Astrocyte (in vitro differentiated cells and primary cell): ENCODE data around the gene TOB2. TPM values are rescaled to one million over a fixed set of nuclear protein-coding genes. Genes with fewer than 3 reads are reported as not detected.

ENCODE experiments used
- DNase-seq: peaks from one replicate; pipeline ENCODE4 v3.0.0-alpha.2; 2010; ENCODE audit warnings: low read depth
- FAIRE-seq: peaks from 2 replicates; lab custom pipeline; 2011; peaks lifted over from hg19 to GRCh38; lab: Jason Lieb, UNC
- H2AFZ ChIP-seq: 2 replicates; pipeline ENCODE4 v1.6.0; 2012; ENCODE audit warnings: low read depth, low read length, inconsistent platforms
- H3K27ac ChIP-seq: 2 replicates; pipeline ENCODE4 v1.5.1; 2011; ENCODE audit warnings: low read depth, low read length, inconsistent platforms
- H3K27me3 ChIP-seq: 2 replicates; pipeline ENCODE4 v1.6.0; 2011; ENCODE audit warnings: low read length, inconsistent platforms; ENCODE audit not compliant: insufficient read depth
- H3K36me3 ChIP-seq: 2 replicates; pipeline ENCODE4 v1.5.1; 2011; ENCODE audit warnings: low read length, inconsistent platforms; ENCODE audit not compliant: insufficient read depth
- H3K4me1 ChIP-seq: 2 replicates; pipeline ENCODE4 v1.5.1; 2011; ENCODE audit warnings: low read length, inconsistent platforms; ENCODE audit not compliant: insufficient read depth
- H3K4me2 ChIP-seq: 2 replicates; pipeline ENCODE4 v1.6.0; 2012; ENCODE audit warnings: low read length, inconsistent platforms
- H3K4me3 ChIP-seq: 2 replicates; pipeline ENCODE4 v1.5.1; 2011; ENCODE audit warnings: low read depth, mild to moderate bottlenecking, low read length, inconsistent platforms; ENCODE audit not compliant: insufficient read depth
- H3K79me2 ChIP-seq: 2 replicates; pipeline ENCODE4 v1.6.0; 2012; ENCODE audit warnings: mild to moderate bottlenecking, low read length, inconsistent platforms; ENCODE audit not compliant: insufficient read depth
- H3K9ac ChIP-seq: 2 replicates; pipeline ENCODE4 v1.6.0; 2012; ENCODE audit warnings: mild to moderate bottlenecking, low read length, inconsistent platforms
- H3K9me3 ChIP-seq: 2 replicates; pipeline ENCODE4 v1.5.1; 2012; ENCODE audit warnings: low read depth, mild to moderate bottlenecking, low read length, inconsistent platforms; ENCODE audit not compliant: insufficient read depth
- H4K20me1 ChIP-seq: 2 replicates; pipeline ENCODE4 v1.6.0; 2012; ENCODE audit warnings: low read length, inconsistent platforms; ENCODE audit not compliant: insufficient read depth
- H3K27ac Mint-ChIP-seq: one replicate; pipeline ENCODE4 v1.8.0; 2021; ENCODE audit warnings: mild to moderate bottlenecking, mixed read lengths; ENCODE audit not compliant: unreplicated experiment
- H3K27me3 Mint-ChIP-seq: one replicate; pipeline ENCODE4 v1.8.0; 2021; ENCODE audit warnings: low read depth, mixed read lengths; ENCODE audit not compliant: unreplicated experiment
- H3K36me3 Mint-ChIP-seq: one replicate; pipeline ENCODE4 v1.8.0; 2021; ENCODE audit warnings: low read depth, mixed read lengths; ENCODE audit not compliant: unreplicated experiment
- H3K4me1 Mint-ChIP-seq: one replicate; pipeline ENCODE4 v1.8.0; 2021; ENCODE audit warnings: low read depth, mixed read lengths; ENCODE audit not compliant: unreplicated experiment
- H3K4me3 Mint-ChIP-seq: one replicate; pipeline ENCODE4 v1.8.0; 2021; ENCODE audit warnings: mild to moderate bottlenecking, moderate library complexity, mixed read lengths; ENCODE audit not compliant: unreplicated experiment
- H3K9me3 Mint-ChIP-seq: one replicate; pipeline ENCODE4 v1.8.0; 2021; ENCODE audit warnings: mild to moderate bottlenecking, mixed read lengths; ENCODE audit not compliant: unreplicated experiment
- EZH2 ChIP-seq: IDR thresholded peaks from 2 replicates; pipeline ENCODE4 v1.6.1; 2012; ENCODE audit warnings: mild to moderate bottlenecking, low read length, inconsistent platforms; ENCODE audit not compliant: insufficient read depth
- total RNA-seq: library from RNA; stranded (reverse); gene quantifications from 2 replicates; pipeline ENCODE4 v1.2.1, GENCODE V29; 2021
- TF ChIP-seq, protein P1 (sequence below): IDR thresholded peaks from 2 replicates; pipeline ENCODE4 v1.5.1; 2011; ENCODE audit warnings: low read depth, mild to moderate bottlenecking, inconsistent platforms, low read length, moderate library complexity; ENCODE audit not compliant: insufficient read depth

TOB2 gene
- total RNA-seq, 1 donor from 2014 or later, result 54.6 TPM

DNA sequence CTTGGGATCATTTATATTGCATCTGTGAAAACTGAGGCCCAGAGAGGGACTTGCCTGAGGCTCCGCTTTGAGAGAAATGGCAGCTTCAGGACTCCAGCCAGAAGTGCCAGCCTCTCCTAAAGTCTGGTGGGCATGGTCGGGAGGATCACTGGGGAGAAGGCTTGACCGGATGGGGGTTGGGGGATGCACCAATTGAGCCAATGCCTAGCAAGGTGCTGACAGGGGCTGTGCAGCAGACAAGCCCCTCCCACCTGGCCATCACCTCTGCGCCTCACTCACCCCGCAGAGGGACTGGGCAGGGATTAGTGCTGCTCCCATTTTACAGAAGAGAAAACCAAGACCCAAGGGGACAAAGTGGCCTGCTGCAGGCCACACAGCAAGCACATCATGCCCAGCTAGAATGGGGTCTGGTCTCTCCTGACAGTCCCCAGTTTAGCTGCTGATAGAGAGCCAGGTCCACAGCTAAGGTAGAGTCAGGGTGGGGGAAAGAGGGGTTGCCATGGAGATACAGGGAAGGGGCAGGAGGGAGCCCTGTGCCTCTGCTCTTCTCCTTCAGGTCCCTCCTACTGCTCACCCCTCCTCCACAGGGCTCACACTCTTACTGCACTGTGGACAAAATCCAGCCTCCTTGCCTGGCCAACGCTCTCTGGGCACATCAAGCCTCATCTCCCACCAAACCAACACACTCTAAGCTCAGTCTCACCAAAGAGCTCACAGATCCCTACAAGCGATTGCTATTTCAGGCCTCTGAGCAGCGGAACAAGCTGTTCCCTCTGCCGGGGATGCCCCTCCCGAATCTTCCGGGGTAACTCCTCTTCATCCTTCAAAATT, 35.4 kb downstream of the TOB2 start:
- no peak overlapping the region for H3K4me3 ChIP-seq
- FAIRE-seq, result no peak
- H3K4me3 Mint-ChIP-seq, result peak overlapping the region; percentile 17

DNA sequence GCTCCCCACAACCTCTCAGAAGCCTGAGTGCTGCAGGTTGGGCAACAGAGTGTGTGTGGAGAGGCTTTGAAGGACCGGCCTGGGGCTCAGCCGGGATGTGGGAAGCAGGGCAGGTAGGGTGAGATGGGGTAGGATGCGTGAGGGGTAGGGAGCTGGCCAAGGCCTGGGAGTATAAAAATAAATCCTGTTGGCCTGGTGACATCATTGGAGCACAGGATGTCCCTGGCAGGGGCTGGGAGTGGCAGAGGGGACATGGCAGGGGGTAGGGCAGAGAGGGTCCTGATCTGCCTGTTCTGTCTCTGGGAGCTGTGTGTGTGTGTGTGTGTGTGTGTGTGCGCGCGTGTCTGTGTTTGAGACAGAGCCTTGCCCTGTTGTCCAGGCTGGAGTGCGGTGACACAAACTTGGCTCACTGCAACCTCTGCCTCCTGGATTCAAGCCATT, 36.3 kb downstream of the TOB2 start:
- DNase-seq (no peak), FAIRE-seq (no peak)
- Histone ChIP-seq H3K27me3 (no peaks in the 10 kb centered on the region), H3K4me1 (peaks cover 15% of the 10 kb centered on the region), H3K9me3 (no peaks in the 10 kb centered on the region), H4K20me1 (no peaks in the 10 kb centered on the region), H3K36me3 (no peaks in the 10 kb centered on the region), H3K4me3 (no peak overlapping the region), H2AFZ (no peak overlapping the region), H3K79me2 (peaks cover 11% of the 10 kb centered on the region), H3K27ac (no peak overlapping the region), H3K4me2 (no peak overlapping the region), H3K9ac (no peak overlapping the region)
- Mint-ChIP-seq H3K4me1 (no peaks in the 10 kb centered on the region), H3K4me3 (no peak overlapping the region), H3K27ac (no peak overlapping the region), H3K36me3 (no peaks in the 10 kb centered on the region), H3K9me3 (no peaks in the 10 kb centered on the region), H3K27me3 (no peaks in the 10 kb centered on the region)
- TF ChIP-seq, protein P1, sequence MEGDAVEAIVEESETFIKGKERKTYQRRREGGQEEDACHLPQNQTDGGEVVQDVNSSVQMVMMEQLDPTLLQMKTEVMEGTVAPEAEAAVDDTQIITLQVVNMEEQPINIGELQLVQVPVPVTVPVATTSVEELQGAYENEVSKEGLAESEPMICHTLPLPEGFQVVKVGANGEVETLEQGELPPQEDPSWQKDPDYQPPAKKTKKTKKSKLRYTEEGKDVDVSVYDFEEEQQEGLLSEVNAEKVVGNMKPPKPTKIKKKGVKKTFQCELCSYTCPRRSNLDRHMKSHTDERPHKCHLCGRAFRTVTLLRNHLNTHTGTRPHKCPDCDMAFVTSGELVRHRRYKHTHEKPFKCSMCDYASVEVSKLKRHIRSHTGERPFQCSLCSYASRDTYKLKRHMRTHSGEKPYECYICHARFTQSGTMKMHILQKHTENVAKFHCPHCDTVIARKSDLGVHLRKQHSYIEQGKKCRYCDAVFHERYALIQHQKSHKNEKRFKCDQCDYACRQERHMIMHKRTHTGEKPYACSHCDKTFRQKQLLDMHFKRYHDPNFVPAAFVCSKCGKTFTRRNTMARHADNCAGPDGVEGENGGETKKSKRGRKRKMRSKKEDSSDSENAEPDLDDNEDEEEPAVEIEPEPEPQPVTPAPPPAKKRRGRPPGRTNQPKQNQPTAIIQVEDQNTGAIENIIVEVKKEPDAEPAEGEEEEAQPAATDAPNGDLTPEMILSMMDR, result no peak
- TF ChIP-seq EZH2, result no peak

More for the DNA sequence above, 35.4 kb downstream of the TOB2 start:
- H3K27me3 Mint-ChIP-seq, result no peaks in the 10 kb centered on the region
- no peak for DNase-seq
- Histone ChIP-seq H3K4me2 (no peak overlapping the region), H2AFZ (no peak overlapping the region), H3K27ac (no peak overlapping the region), H3K9ac (no peak overlapping the region), H4K20me1 (no peaks in the 10 kb centered on the region), H3K4me1 (peaks cover 15% of the 10 kb centered on the region), H3K36me3 (no peaks in the 10 kb centered on the region), H3K79me2 (peaks cover 14% of the 10 kb centered on the region), H3K9me3 (no peaks in the 10 kb centered on the region), H3K27me3 (no peaks in the 10 kb centered on the region)
- TF ChIP-seq, protein P1, result no peak
- no peak for TF ChIP-seq EZH2
- H3K27ac Mint-ChIP-seq, result peak overlapping the region; percentile 26
- no peaks in the 10 kb centered on the region for H3K4me1 Mint-ChIP-seq
- H3K9me3 Mint-ChIP-seq, result no peaks in the 10 kb centered on the region
- no peaks in the 10 kb centered on the region for H3K36me3 Mint-ChIP-seq

DNA sequence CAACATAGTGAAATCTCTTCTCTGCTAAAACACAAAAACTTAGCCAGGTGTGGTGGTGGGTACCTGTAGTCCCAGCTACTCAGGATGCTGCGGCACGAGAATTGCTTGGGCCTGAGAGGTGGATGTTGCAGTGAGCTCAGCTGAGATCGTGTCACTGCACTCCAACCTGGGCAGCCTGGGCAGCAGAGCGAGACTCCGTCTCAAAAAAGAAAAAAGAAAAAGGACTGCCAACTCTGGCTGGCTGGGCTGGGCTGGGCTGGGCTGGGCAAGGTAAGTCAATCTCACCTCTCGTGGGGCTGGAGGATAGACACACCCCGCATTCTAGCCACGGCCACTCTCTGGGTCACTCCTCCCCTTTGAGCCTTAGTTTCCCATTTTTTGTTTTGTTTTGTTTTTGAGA, 37.9 kb downstream of the TOB2 start:
- Histone ChIP-seq H3K27ac (no peak overlapping the region), H3K79me2 (no peaks in the 10 kb centered on the region), H3K27me3 (no peaks in the 10 kb centered on the region), H3K9ac (no peak overlapping the region), H3K4me1 (peaks cover 3% of the 10 kb centered on the region), H3K9me3 (no peaks in the 10 kb centered on the region), H3K4me3 (no peak overlapping the region), H3K4me2 (no peak overlapping the region), H3K36me3 (no peaks in the 10 kb centered on the region), H2AFZ (no peak overlapping the region), H4K20me1 (no peaks in the 10 kb centered on the region)
- FAIRE-seq (no peak), DNase-seq (no peak)
- no peak for TF ChIP-seq EZH2
- TF ChIP-seq, protein P1, result no peak
- H3K4me3 Mint-ChIP-seq, result no peak overlapping the region
- no peaks in the 10 kb centered on the region for H3K4me1 Mint-ChIP-seq
- H3K27ac Mint-ChIP-seq, result no peak overlapping the region
- no peaks in the 10 kb centered on the region for H3K27me3 Mint-ChIP-seq
- H3K9me3 Mint-ChIP-seq, result no peaks in the 10 kb centered on the region
- H3K36me3 Mint-ChIP-seq, result no peaks in the 10 kb centered on the region
